ENCODE results near the gene PLLP.
A peak's percentile ranks its signal among the peaks of the same experiment; 100 is the strongest.

The PLLP gene

GRCh38 chr16:57252148-57252721 lies 32.2 kb downstream of the PLLP start:
- no peak for TF ChIP-seq NFIC (IDR thresholded peaks at IDR 0.05)
- TF ChIP-seq CREB1 (IDR thresholded peaks at IDR 0.05; ENCODE audit: low read depth): no peak
- TF ChIP-seq TAF1 (IDR thresholded peaks at IDR 0.05; ENCODE audit: low read depth): no peak

- TF ChIP-seq CEBPB (IDR thresholded peaks at IDR 0.05) (no peak), USF1 (IDR thresholded peaks at IDR 0.05) (no peak)
Measured at GRCh38 chr16:57251352-57251751, 33.1 kb downstream of the PLLP start.

GRCh38 chr16:57245472-57246113 lies 38.9 kb downstream of the PLLP start:
- TF ChIP-seq CEBPB (IDR thresholded peaks at IDR 0.05) (no peak), ZBTB7A (IDR thresholded peaks at IDR 0.05; ENCODE audit: low read depth) (no peak; the same call in 1 of the 2 replicates), TAF1 (IDR thresholded peaks at IDR 0.05; ENCODE audit: low read depth) (no peak; the same call in 1 of the 2 replicates), USF1 (IDR thresholded peaks at IDR 0.05) (no peak), EGR1 (IDR thresholded peaks at IDR 0.05) (no peak), TCF12 (IDR thresholded peaks at IDR 0.05; ENCODE audit: low read depth) (no peak), NFIC (IDR thresholded peaks at IDR 0.05) (no peak), EP300 (IDR thresholded peaks at IDR 0.05; ENCODE audit: borderline replicate concordance) (no peak), FOXM1 (IDR thresholded peaks at IDR 0.05; ENCODE audit: borderline replicate concordance, low read depth) (no peak), YY1 (IDR thresholded peaks at IDR 0.05; ENCODE audit: low read depth) (no peak)

GRCh38 chr16:57244767-57245471 lies 39.6 kb downstream of the PLLP start, which contains the start of gene ARL2BP:
ARL2BP (plus strand) TSS chr16:57245259; CDS start chr16:57245368, 109 bp downstream.
- TF ChIP-seq MAX (IDR thresholded peaks at IDR 0.05): peak; percentile 73
- TF ChIP-seq TAF1 (IDR thresholded peaks at IDR 0.05; ENCODE audit: low read depth): peak; percentile 58
- TF ChIP-seq TEAD4 (IDR thresholded peaks at IDR 0.05): 0 out of 2 replicates have a peak, but pooled peaks have one; percentile 16
- no peak; the same call in 1 of the 2 replicates for TF ChIP-seq USF1 (IDR thresholded peaks at IDR 0.05)
- 0 out of 2 replicates have a peak, but pooled peaks have one; percentile 34 for TF ChIP-seq YY1 (IDR thresholded peaks at IDR 0.05; ENCODE audit: low read depth)

- TF ChIP-seq TAF1 (IDR thresholded peaks at IDR 0.05; ENCODE audit: low read depth) (no peak), TCF12 (IDR thresholded peaks at IDR 0.05; ENCODE audit: low read depth) (no peak), ZBTB7A (IDR thresholded peaks at IDR 0.05; ENCODE audit: low read depth) (no peak), YY1 (IDR thresholded peaks at IDR 0.05; ENCODE audit: low read depth) (no peak), RAD21 (IDR thresholded peaks at IDR 0.05; ENCODE audit: low read depth) (no peak), FOXM1 (IDR thresholded peaks at IDR 0.05; ENCODE audit: borderline replicate concordance, low read depth) (no peak), CEBPB (IDR thresholded peaks at IDR 0.05) (no peak), CREB1 (IDR thresholded peaks at IDR 0.05; ENCODE audit: low read depth) (no peak), TEAD4 (IDR thresholded peaks at IDR 0.05) (no peak), EP300 (IDR thresholded peaks at IDR 0.05; ENCODE audit: borderline replicate concordance) (no peak), MAX (IDR thresholded peaks at IDR 0.05) (no peak), REST (IDR thresholded peaks at IDR 0.05; ENCODE audit: low read depth) (no peak)
Measured at GRCh38 chr16:57244463-57244766, 40.1 kb downstream of the PLLP start.

GRCh38 chr16:57242650-57243049 lies 41.8 kb downstream of the PLLP start:
- TF ChIP-seq YY1 (IDR thresholded peaks at IDR 0.05; ENCODE audit: low read depth) (no peak), TCF12 (IDR thresholded peaks at IDR 0.05; ENCODE audit: low read depth) (no peak), REST (IDR thresholded peaks at IDR 0.05; ENCODE audit: low read depth) (no peak), CREB1 (IDR thresholded peaks at IDR 0.05; ENCODE audit: low read depth) (no peak), TAF1 (IDR thresholded peaks at IDR 0.05; ENCODE audit: low read depth) (no peak), EGR1 (IDR thresholded peaks at IDR 0.05) (no peak), USF1 (IDR thresholded peaks at IDR 0.05) (no peak), ZBTB7A (IDR thresholded peaks at IDR 0.05; ENCODE audit: low read depth) (no peak)

Data from Ishikawa (cell line).